Heart left ventricle (tissue), 13 donors: ENCODE data around the gene SEH1L.

Experiments used
- CTCF ChIP-seq, 12 donors: fragments of 200-600 bp; sonication (generic) in 4 of 12; IDR thresholded peaks; one replicate each; pipeline versions ENCODE4 v1.5.0 to v1.8.0; 2018 to 2022; ENCODE audit warnings: antibody characterized with exemption in 12 of 12, mild to moderate bottlenecking in 5 of 12
- POLR2A ChIP-seq, 2 donors: fragments of 450-650 bp; IDR thresholded peaks; one replicate each; pipeline ENCODE4 v1.6.1; 2017; ENCODE audit warnings: antibody characterized with exemption in 2 of 2, mild to moderate bottlenecking in 2 of 2, moderate library complexity in 2 of 2
- donor health status: ischemic (EF 13 %, LVEDD 7.1; RV severe dilation, severe dysfunction).
- donor health status: DM: no; HTN: yes; CAD: no.
- donor health status: DM: no; HTN: no; CAD: no.
- donor health status: ischemic (EF 25% LVEDD 6.9; RV normal size, moderate dysfunction).
- donor health status: ischemic (EF 25% LVEDD 5.7; RV mildly dilated, moderate dysfunction).
- donor health status: ischemic (EF 35%, LVEDD 5.7; RV mildly dilated, moderate dysfunction).
- donor health status: nonischemic (EF 11% LVEDD 7.7; RV severe dilation, severe dysfunction).
- donor health status: DM: yes; HTN: yes; CAD: no.
- donor health status: PGD.
- donor health status: ischemic (EF 29% LVEDD 5.4; RV normal size, mild dysfunction).
- donor health status: nonischemic (EF 23%, LVEDD 6.1; RV moderate dilation, normal function).

DNA sequence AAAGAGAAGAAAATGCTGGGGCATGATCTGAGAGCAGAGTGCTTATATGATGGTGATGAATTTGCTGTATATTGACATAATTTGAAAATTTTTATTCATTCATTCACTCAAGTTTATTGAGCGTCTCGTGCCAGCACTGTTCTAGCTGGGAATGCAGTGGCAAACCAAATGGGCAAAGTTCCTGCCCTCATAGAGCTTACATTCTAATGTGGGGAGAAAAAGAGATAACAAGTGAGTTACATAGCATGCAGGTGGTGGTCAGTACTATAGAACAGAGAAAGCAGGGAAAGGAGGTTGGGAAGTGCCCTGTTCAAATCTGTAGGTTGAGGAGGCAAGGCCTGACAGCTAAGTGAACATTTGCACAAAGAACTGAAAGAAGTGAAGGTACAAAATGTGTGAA lies 47.6 kb downstream of the SEH1L start:
- TF ChIP-seq CTCF (IDR thresholded peaks at IDR 0.05) (no peak), POLR2A (IDR thresholded peaks at IDR 0.05) (no peak)
